ENCODE measurements around the gene DLG2.

DLG2 gene

GRCh38 chr11:85444479-85444878 lies 182.7 kb downstream of the DLG2 start:
- H3K4me3 ChIP-seq (ENCODE audit: low read depth, low read length), result no peak overlapping the region
- no peak for DNase-seq (ENCODE audit: low read depth)
- no peak for TF ChIP-seq CTCF (conservative IDR thresholded peaks at IDR 0.05; ENCODE audit: low read depth, low read length)

GRCh38 chr11:85440273-85440672 lies 186.9 kb downstream of the DLG2 start:
- TF ChIP-seq CTCF (conservative IDR thresholded peaks at IDR 0.05; ENCODE audit: low read depth, low read length), result no peak
- H3K4me3 ChIP-seq (ENCODE audit: low read depth, low read length), result no peak overlapping the region
- no peak for DNase-seq (ENCODE audit: low read depth)

- H3K4me3 ChIP-seq (ENCODE audit: low read depth, low read length), result no peak overlapping the region
- no peak for DNase-seq (ENCODE audit: low read depth)
- TF ChIP-seq CTCF (conservative IDR thresholded peaks at IDR 0.05; ENCODE audit: low read depth, low read length), result no peak
These were observed 188.8 kb downstream of the DLG2 start for GRCh38 chr11:85438328-85438727.

- TF ChIP-seq CTCF (conservative IDR thresholded peaks at IDR 0.05; ENCODE audit: low read depth, low read length), result no peak
- DNase-seq (ENCODE audit: low read depth), result no peak
- H3K4me3 ChIP-seq (ENCODE audit: low read depth, low read length), result no peak overlapping the region
These were observed 195.8 kb downstream of the DLG2 start for GRCh38 chr11:85431319-85431718.

- H3K4me3 ChIP-seq (ENCODE audit: low read depth, low read length), result no peak overlapping the region
- no peak for DNase-seq (ENCODE audit: low read depth)
- no peak for TF ChIP-seq CTCF (conservative IDR thresholded peaks at IDR 0.05; ENCODE audit: low read depth, low read length)
These were observed 203.3 kb downstream of the DLG2 start for GRCh38 chr11:85423794-85424193.

- no peak for DNase-seq (ENCODE audit: low read depth)
- no peak overlapping the region for H3K4me3 ChIP-seq (ENCODE audit: low read depth, low read length)
- TF ChIP-seq CTCF (conservative IDR thresholded peaks at IDR 0.05; ENCODE audit: low read depth, low read length), result no peak
These were observed 203.8 kb downstream of the DLG2 start for GRCh38 chr11:85423316-85423715.

- no peak overlapping the region for H3K4me3 ChIP-seq (ENCODE audit: low read depth, low read length)
- TF ChIP-seq CTCF (conservative IDR thresholded peaks at IDR 0.05; ENCODE audit: low read depth, low read length), result no peak
- no peak for DNase-seq (ENCODE audit: low read depth)
These were observed 213.0 kb downstream of the DLG2 start for GRCh38 chr11:85414175-85414574.

Measured in choroid plexus epithelial cell (primary cell).